Calu3 (cell line): ENCODE data around the gene FARS2. TPM values are rescaled to one million over a fixed set of nuclear protein-coding genes. Genes with fewer than 3 reads are reported as not detected.

Experiments used
- BruUV-seq: library from RNA; stranded (reverse); fragments of 400-500 nt; replicated peaks from 2 replicates; lab custom pipeline; 2021; lab: Mats Ljungman, UMichigan
- CTCF ChIA-PET: fragments of 300-600 bp; sonication (Branson Sonifier 250); formaldehyde crosslinking; loops from one replicate; lab custom pipeline; 2022; ENCODE audit warnings: antibody characterized with exemption; lab: Charles Lee
- DNase-seq: peaks from one replicate; pipeline ENCODE4 v3.0.0; 2022
- H3K27ac Mint-ChIP-seq: one replicate; pipeline ENCODE4 v1.8.0; 2022; ENCODE audit warnings: mixed read lengths; ENCODE audit not compliant: unreplicated experiment
- H3K27me3 Mint-ChIP-seq: one replicate; pipeline ENCODE4 v1.8.0; 2022; ENCODE audit warnings: mixed read lengths; ENCODE audit not compliant: unreplicated experiment
- H3K36me3 Mint-ChIP-seq: one replicate; pipeline ENCODE4 v1.8.0; 2022; ENCODE audit warnings: mild to moderate bottlenecking, moderate library complexity, mixed read lengths; ENCODE audit not compliant: insufficient read depth, unreplicated experiment
- H3K4me1 Mint-ChIP-seq: one replicate; pipeline ENCODE4 v1.8.0; 2022; ENCODE audit warnings: mild to moderate bottlenecking, low read depth, mixed read lengths; ENCODE audit not compliant: unreplicated experiment
- H3K4me3 Mint-ChIP-seq: one replicate; pipeline ENCODE4 v1.8.0; 2022; ENCODE audit warnings: mild to moderate bottlenecking, low read depth, moderate library complexity, mixed read lengths; ENCODE audit not compliant: unreplicated experiment
- H3K9me3 Mint-ChIP-seq: one replicate; pipeline ENCODE4 v1.8.0; 2022; ENCODE audit warnings: low read depth, mixed read lengths; ENCODE audit not compliant: unreplicated experiment
- CTCF ChIP-seq: fragments of 200-600 bp; IDR thresholded peaks from one replicate; pipeline ENCODE4 v1.8.0; 2022; ENCODE audit warnings: antibody characterized with exemption; ENCODE audit not compliant: unreplicated experiment
- intact Hi-C: fragments of 100-400 bp; cut with micrococcal nuclease; formaldehyde crosslinking; loops from one replicate; pipeline ENCODE4 v1.10.0; 2022; ENCODE audit not compliant: unreplicated experiment
- total RNA-seq: library from RNA; stranded (reverse); gene quantifications from 2 replicates; pipeline ENCODE4 v1.2.3, GENCODE V29; 2022

The FARS2 gene
- total RNA-seq, 1 experiment from 2014 or later, result 13.4 TPM

- no peak for DNase-seq
Measured at GRCh38 chr6:5359417-5359816, 98.1 kb downstream of the FARS2 start.

GRCh38 chr6:5361396-5361795, 100.1 kb downstream of the FARS2 start:
- Mint-ChIP-seq H3K27me3 (no peaks in the 10 kb centered on the region), H3K27ac (no peak overlapping the region), H3K4me1 (peaks cover 8% of the 10 kb centered on the region), H3K36me3 (no peaks in the 10 kb centered on the region), H3K9me3 (no peaks in the 10 kb centered on the region), H3K4me3 (no peak overlapping the region)
- no TSS peak for BruUV-seq
- CTCF ChIA-PET, result no interaction called here
- intact Hi-C loops, result no loop called here
- DNase-seq, result no peak
- no peak for TF ChIP-seq CTCF

More at GRCh38 chr6:5359417-5359816, 98.1 kb downstream of the FARS2 start:
- no peaks in the 10 kb centered on the region for H3K36me3 Mint-ChIP-seq
- H3K9me3 Mint-ChIP-seq, result no peaks in the 10 kb centered on the region
- CTCF ChIA-PET, result no interaction called here
- H3K27me3 Mint-ChIP-seq, result no peaks in the 10 kb centered on the region
- TF ChIP-seq CTCF, result no peak
- no peak overlapping the region for H3K27ac Mint-ChIP-seq
- no peak overlapping the region for H3K4me3 Mint-ChIP-seq
- intact Hi-C loops, result no loop called here
- BruUV-seq, result no TSS peak
- no peaks in the 10 kb centered on the region for H3K4me1 Mint-ChIP-seq

- no TSS peak for BruUV-seq
- H3K4me1 Mint-ChIP-seq, result peaks cover 14% of the 10 kb centered on the region
- no peaks in the 10 kb centered on the region for H3K9me3 Mint-ChIP-seq
- no peak for TF ChIP-seq CTCF
- peak; percentile 3 for DNase-seq
- H3K27ac Mint-ChIP-seq, result no peak overlapping the region
- intact Hi-C loops, result no loop called here
- H3K4me3 Mint-ChIP-seq, result no peak overlapping the region
- H3K36me3 Mint-ChIP-seq, result no peaks in the 10 kb centered on the region
- H3K27me3 Mint-ChIP-seq, result no peaks in the 10 kb centered on the region
- CTCF ChIA-PET, result no interaction called here
Measured at GRCh38 chr6:5365436-5366195, 104.3 kb downstream of the FARS2 start.

- CTCF ChIA-PET, result no interaction called here
- intact Hi-C loops, result no loop called here
- H3K36me3 Mint-ChIP-seq, result no peaks in the 10 kb centered on the region
Measured at GRCh38 chr6:5366941-5367340, 105.6 kb downstream of the FARS2 start.

More at GRCh38 chr6:5366941-5367340, 105.6 kb downstream of the FARS2 start:
- no peak for DNase-seq
- H3K4me3 Mint-ChIP-seq, result no peak overlapping the region
- no peaks in the 10 kb centered on the region for H3K9me3 Mint-ChIP-seq
- no TSS peak for BruUV-seq
- no peak overlapping the region for H3K27ac Mint-ChIP-seq
- TF ChIP-seq CTCF, result no peak
- peaks cover 14% of the 10 kb centered on the region for H3K4me1 Mint-ChIP-seq
- H3K27me3 Mint-ChIP-seq, result no peaks in the 10 kb centered on the region
